HFF-Myc (cell line): ENCODE results near the gene SLC16A7.

Experiments used
- DNase-seq: peaks from one replicate; pipeline ENCODE4 v3.0.0-alpha.2; 2011; ENCODE audit warnings: low read depth; ENCODE audit errors: extremely low read depth
- H3K4me3 ChIP-seq: replicated peaks from 2 replicates; pipeline ENCODE4 v1.5.1; 2011; ENCODE audit warnings: low read depth, mild to moderate bottlenecking, control low read depth, low read length
- TF ChIP-seq, protein P1 (sequence below): IDR thresholded peaks from 2 replicates; pipeline ENCODE4 v1.5.1; 2012; ENCODE audit warnings: mild to moderate bottlenecking, low read depth, low read length, control low read depth; ENCODE audit errors: missing control alignments

SLC16A7 gene

DNA sequence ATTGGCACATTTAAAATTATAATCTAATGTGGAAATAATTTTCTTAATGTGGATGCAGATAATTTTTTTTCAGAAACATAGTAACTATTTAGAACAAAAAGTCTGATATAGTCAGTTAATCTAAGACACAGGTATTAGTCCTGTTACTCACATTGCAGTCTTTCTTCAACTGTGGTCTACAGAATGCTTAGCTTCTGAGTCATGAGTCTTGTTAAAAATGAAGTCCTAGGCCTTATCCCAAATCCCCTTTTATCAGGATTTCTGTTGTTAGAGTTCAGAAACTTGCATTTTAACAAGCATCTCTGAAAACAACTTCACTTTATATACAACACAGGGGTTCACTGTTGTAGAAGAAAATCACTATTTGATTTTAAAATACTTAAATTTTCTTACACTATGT is 112.2 kb downstream of the SLC16A7 start:
- TF ChIP-seq, protein P1, sequence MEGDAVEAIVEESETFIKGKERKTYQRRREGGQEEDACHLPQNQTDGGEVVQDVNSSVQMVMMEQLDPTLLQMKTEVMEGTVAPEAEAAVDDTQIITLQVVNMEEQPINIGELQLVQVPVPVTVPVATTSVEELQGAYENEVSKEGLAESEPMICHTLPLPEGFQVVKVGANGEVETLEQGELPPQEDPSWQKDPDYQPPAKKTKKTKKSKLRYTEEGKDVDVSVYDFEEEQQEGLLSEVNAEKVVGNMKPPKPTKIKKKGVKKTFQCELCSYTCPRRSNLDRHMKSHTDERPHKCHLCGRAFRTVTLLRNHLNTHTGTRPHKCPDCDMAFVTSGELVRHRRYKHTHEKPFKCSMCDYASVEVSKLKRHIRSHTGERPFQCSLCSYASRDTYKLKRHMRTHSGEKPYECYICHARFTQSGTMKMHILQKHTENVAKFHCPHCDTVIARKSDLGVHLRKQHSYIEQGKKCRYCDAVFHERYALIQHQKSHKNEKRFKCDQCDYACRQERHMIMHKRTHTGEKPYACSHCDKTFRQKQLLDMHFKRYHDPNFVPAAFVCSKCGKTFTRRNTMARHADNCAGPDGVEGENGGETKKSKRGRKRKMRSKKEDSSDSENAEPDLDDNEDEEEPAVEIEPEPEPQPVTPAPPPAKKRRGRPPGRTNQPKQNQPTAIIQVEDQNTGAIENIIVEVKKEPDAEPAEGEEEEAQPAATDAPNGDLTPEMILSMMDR, result no peak
- no peak overlapping the region for H3K4me3 ChIP-seq
- peak; percentile 36 for DNase-seq

DNA sequence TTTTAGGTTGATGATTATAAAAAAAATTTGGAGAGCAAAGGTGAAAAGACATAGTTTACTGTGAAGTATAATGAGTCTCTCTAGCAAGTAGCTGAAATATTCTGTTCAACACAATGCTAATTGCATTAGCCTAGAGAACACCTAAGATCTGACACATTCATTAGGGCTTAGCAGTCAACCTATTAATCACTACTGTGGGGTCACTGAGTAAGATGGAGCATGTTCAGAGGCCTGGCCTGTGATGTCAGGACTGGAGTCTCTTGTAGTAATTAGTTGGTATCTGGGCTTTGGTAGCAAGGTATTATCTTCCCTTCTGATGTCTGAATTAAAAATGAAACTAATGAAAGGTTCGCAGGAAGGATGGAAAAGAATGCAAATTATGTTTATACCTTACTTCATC is 112.7 kb downstream of the SLC16A7 start:
- no peak overlapping the region for H3K4me3 ChIP-seq
- no peak for DNase-seq
- TF ChIP-seq, protein P1, result no peak

DNA sequence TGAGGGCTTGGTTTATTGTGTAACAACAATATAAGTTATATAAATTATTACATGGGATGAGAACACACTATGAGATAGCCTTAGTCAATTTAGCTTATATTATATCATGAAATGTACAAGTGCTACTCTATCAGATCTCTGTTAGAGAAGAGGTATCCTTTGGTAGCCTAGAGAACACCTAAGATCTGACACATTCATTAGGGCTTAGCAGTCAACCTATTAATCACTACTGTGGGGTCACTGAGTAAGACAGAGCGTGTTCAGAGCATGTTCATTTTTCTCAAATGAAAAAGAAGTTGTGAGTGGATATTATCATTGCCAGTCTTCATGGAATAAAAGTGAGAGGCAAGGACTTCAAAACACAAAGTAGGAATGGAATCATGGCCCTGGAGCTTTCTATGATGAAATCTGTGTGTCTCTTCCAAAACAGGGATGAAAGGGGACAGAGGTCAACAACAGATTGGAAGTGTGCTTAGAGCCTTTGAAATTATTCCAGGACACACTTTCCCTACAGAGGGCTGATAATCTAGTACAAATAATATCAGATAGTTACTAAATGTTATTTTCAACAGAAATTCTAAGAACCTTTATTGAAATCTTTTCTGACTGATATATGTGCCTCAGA is 114.3 kb downstream of the SLC16A7 start:
- no peak for DNase-seq
- no peak overlapping the region for H3K4me3 ChIP-seq
- TF ChIP-seq, protein P1, result no peak

DNA sequence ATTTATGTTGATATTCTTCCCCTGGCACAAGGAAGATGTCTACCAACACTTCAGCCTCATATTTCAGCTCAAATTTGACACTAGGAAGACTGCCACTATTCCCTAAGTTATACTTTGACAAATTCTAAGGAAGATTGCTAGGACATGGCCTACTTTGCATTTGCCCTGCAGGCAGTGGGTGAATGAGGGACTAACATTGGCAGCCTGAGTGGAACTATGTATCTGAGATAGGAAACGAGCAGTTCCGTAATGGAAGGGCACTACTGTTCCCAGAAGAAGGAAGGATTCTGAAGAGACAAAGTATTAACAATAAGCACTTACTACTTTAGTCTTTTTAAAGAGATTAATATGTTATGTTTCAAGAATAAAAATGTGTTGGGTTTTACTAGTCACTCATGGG is 115.1 kb downstream of the SLC16A7 start:
- TF ChIP-seq, protein P1, result no peak
- no peak for DNase-seq
- no peak overlapping the region for H3K4me3 ChIP-seq

DNA sequence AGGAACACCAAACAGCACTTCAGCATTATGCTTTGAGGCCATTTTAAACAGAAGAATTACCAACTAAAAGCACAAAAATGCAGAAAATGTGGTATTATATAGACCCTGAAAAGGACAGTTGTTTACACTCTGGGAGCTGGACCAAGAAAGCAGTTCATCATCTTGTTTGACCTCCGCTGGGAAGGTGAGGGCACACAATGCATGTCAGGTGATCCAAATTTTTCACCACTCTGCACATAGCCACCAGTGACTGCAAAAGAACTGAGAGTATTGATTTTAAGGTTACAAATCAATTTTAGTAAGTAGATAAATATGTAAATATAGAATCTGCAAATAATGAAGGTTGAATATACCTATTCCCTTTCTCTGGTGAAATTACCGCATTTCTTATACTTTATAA is 119.6 kb downstream of the SLC16A7 start:
- DNase-seq, result no peak
- TF ChIP-seq, protein P1, result no peak
- H3K4me3 ChIP-seq, result no peak overlapping the region

DNA sequence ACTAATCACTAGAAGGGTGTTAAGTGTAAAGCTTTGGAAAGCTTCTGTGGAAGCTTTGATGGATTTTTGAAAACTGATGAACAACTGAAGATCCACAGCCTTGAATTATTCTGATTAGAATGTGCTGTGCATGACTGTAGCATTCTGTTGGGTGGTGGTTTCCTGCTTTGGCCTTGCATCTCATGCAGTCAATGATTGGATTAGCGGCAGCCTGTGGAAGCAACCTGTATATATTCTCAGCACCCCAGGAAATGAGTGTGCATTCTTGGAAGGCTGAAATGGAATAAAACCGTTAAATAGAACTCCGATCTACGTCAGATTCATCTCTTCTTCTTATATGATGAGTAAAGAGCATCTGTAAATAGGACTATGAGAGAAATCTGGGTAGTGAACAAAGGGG is 120.2 kb downstream of the SLC16A7 start:
- no peak overlapping the region for H3K4me3 ChIP-seq
- TF ChIP-seq, protein P1, result no peak
- DNase-seq, result no peak

DNA sequence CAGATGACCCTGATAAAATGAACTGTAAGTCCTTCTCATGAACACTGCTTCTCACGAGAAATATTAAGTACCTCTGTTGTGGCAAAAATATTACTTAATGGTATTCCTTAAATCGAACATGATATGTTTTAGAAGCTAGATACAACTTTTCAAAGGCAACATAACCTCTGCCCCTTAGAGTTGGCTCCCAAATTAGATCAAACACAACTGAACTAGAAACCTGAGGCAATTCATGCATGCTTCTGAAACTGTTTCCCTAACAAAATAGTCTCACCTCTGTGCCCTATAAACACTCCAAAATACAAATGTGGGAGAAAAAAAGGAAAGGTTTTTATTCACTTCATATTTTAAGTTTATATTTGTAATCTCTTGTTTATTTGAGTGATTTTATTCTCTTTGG is 121.6 kb downstream of the SLC16A7 start:
- H3K4me3 ChIP-seq, result no peak overlapping the region
- DNase-seq, result no peak
- TF ChIP-seq, protein P1, result no peak
